ENCODE results near the gene CHL1. TPM values are rescaled to one million over a fixed set of nuclear protein-coding genes. Genes with fewer than 3 reads are reported as not detected.
"Not testable (repeated sequence)": the region's sequence is repeated elsewhere in the genome, so short reads cannot be mapped to it uniquely, and the experiment has no call there.

The CHL1 gene
- total RNA-seq, 1 experiment from 2014 or later, result not detected

DNA sequence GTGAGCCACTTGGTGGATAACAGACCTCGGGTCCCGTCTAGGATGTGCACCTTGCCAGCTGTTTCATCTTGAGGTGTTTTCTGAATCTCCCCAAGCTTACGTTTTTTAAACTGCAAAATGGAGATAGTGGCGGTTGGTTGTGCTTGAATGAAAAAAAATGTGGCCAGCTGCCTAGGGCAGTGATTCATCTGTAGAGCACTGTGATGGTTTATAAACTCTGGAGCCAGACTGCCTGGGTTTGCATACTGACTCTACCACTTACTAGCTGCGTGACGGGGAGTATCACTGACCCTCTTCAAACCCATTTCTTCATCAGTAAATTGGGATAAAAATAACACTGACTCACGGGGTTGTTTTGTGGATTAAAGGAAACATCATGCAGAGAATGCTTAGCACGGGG, 159.1 kb downstream of the CHL1 start:
- Histone ChIP-seq H3K27ac (no peak overlapping the region), H3K27me3 (no peaks in the 10 kb centered on the region), H3K4me1 (no peaks in the 10 kb centered on the region), H3K9me3 (replicated peaks) (no peaks in the 10 kb centered on the region), H3K4me3 (no peak overlapping the region), H3K36me3 (no peaks in the 10 kb centered on the region)
- DNase-seq, result no peak

DNA sequence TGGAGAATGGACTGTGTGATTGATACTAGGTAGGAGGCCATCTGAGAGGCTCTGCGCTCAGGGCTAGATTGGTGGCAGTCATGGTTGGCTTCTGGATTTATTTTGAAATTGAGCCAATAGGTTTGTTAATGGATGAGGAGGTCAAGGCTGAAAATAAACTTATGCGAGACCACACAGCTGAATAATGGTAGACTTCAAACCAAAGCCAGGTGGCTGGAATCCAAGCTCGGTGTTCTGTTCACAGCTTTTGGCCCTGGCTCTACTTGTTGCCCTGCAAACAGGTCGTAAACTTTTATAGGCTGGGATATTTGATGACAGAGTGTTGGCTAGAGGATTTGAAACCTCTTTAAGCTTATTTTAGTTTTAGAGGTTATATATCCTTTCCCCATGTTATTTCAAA, 160.4 kb downstream of the CHL1 start:
- DNase-seq, result no peak
- H3K27ac ChIP-seq, result no peak overlapping the region
- no peaks in the 10 kb centered on the region for H3K27me3 ChIP-seq
- H3K4me3 ChIP-seq, result no peak overlapping the region
- H3K9me3 ChIP-seq (replicated peaks), result no peaks in the 10 kb centered on the region
- H3K36me3 ChIP-seq, result no peaks in the 10 kb centered on the region
- H3K4me1 ChIP-seq, result no peaks in the 10 kb centered on the region

DNA sequence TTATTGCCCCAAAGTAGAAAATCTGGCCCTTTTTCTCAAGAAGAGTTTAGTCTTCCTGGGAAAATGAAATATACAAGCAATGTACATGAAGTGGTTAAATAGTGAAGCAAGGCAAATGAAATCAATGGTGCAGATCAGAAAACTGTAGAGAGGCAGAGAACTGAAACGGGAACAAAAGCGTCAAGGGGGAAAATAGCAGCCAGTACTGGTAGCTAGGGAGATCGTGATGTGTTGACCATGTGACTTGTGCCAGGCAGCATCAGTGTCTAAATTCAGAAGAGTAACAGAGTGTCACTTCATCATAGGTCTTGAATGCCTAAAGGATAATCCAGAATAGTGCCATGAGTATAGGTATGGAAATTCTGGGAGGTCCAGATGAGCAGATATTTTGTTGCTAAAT, 163.1 kb downstream of the CHL1 start:
- Histone ChIP-seq H3K27me3 (no peaks in the 10 kb centered on the region), H3K9me3 (replicated peaks) (no peaks in the 10 kb centered on the region), H3K4me3 (no peak overlapping the region), H3K36me3 (no peaks in the 10 kb centered on the region), H3K4me1 (no peaks in the 10 kb centered on the region), H3K27ac (no peak overlapping the region)
- DNase-seq, result no peak

DNA sequence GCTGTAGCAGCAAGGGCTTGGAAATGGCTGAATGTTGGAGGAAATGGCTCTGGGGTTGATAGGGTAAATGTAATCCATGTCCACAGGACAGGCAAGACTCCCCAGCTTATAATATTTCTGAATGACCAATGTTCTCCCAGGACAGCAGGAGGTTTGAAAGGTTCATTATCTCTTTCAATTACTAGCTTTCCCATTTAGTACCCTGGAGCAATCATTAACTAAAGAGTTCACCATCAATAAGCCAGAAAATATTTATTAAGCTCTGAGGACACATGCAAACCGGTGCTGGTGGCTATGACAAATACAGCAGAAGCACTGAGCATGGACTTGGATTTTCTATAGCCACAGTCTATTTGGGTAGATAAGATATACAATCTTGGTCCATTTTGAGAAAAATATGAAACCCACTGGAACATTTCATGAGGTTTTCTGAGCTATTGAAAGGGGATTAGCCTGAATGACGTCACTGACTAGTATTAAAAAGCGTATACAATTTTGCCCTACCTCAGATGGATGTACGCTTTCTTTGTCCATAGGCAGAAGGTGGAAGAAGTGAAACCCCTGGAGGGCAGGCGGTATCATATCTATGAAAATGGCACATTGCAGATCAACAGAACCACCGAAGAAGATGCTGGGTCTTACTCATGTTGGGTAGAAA, 166.2 kb downstream of the CHL1 start:
- Histone ChIP-seq H3K27me3 (no peaks in the 10 kb centered on the region), H3K4me3 (no peak overlapping the region), H3K27ac (no peak overlapping the region), H3K36me3 (no peaks in the 10 kb centered on the region), H3K4me1 (no peaks in the 10 kb centered on the region), H3K9me3 (replicated peaks) (no peaks in the 10 kb centered on the region)
- DNase-seq, result no peak

DNA sequence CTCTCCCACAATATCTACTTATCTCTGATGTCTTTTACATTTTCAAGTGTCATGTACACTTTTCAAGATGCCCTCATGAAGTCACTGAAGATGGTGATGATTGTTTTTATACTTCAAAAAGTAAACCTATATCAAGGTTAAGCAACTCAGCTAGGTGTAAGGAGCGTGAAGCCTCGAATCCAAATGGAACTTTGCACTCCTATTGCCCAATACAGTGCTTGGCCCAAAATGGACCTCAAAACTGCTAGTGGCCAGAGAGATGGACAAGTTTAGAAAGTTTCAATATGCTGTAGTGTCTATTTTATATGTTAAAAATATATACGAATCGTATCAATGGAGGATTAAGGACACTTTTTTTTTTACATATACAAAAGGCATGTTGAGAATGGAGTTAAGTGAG, 167.7 kb downstream of the CHL1 start:
- H3K9me3 ChIP-seq (replicated peaks), result no peaks in the 10 kb centered on the region
- no peaks in the 10 kb centered on the region for H3K4me1 ChIP-seq
- DNase-seq, result no peak
- H3K4me3 ChIP-seq, result no peak overlapping the region
- H3K36me3 ChIP-seq, result no peaks in the 10 kb centered on the region
- no peaks in the 10 kb centered on the region for H3K27me3 ChIP-seq
- no peak overlapping the region for H3K27ac ChIP-seq

DNA sequence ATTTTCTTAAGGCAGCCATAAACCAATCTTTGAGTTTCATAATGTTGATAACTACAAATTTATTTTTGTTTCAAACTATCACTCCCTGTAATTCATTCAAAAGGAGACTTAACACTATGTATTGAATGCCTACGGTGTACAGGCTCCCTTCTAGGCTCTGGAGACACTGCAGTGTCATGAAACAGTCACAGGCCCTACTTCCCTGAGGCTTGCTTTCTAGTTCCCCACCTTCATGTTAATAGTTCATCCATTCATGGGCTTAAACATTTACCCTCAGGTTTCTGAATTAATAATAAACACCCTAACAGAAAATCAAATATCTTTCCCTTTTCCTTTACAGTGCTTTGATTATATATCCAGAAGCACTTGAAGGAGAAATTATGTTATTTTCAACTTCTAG, 168.7 kb downstream of the CHL1 start:
- H3K4me1 ChIP-seq, result no peaks in the 10 kb centered on the region
- no peaks in the 10 kb centered on the region for H3K36me3 ChIP-seq
- no peak overlapping the region for H3K27ac ChIP-seq
- H3K4me3 ChIP-seq, result no peak overlapping the region
- H3K9me3 ChIP-seq (replicated peaks), result no peaks in the 10 kb centered on the region
- H3K27me3 ChIP-seq, result no peaks in the 10 kb centered on the region
- no peak for DNase-seq

DNA sequence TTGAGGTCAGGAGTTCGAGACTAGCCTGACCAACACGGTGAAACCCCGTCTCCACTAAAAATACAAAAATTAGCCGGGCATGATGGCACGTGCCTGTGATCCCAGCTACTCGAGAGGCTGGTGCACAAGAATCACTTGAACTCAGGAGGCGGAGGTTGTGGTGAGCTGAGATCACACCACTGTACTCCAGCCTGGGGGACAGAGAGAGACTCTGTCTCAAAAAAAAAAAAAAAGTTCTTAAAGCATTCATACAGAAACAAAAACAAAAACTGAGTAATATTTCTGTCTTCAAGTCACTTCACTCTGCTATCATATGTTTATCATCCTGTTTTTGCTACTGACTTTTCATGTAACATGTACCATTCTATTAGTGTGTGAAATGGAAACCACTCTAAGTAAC, 169.7 kb downstream of the CHL1 start:
- not testable (repeated sequence) for H3K36me3 ChIP-seq; H3K4me1 ChIP-seq; H3K9me3 ChIP-seq (replicated peaks); H3K4me3 ChIP-seq; H3K27ac ChIP-seq; H3K27me3 ChIP-seq; DNase-seq

DNA sequence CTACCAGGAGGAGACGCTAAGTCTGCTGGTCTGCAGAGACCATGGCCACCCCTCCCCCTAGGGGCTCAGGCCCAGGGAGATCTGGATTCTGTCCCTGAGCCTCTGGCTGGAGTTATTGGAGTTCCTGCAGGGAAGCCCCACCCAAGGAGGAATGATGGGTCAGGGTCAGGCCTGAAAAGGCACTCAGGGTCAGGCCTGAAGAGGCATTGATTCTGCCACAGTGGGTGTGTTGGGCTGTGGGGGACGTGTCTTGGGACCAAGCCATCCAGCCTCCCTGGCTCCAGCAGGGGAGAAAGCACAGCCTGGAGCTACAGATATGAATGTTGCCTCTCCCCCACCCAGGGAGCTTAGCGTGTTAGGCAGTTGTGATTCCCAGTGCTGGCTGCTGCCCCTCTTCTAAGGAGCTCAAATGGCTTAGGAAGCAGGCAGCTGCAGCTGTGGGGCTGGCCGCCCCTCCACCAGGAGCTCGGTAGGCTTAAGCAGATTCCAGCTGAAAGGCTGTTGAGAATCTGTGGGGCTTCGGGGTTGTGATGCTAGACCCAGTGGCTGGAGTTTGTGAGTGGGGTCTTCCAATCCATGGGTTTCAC, 176.7 kb downstream of the CHL1 start:
- peak; percentile 24 to 50 for DNase-seq
- Histone ChIP-seq H3K4me1 (no peaks in the 10 kb centered on the region), H3K27ac (no peak overlapping the region), H3K36me3 (no peaks in the 10 kb centered on the region), H3K27me3 (no peaks in the 10 kb centered on the region), H3K4me3 (no peak overlapping the region), H3K9me3 (replicated peaks) (no peaks in the 10 kb centered on the region)

DNA sequence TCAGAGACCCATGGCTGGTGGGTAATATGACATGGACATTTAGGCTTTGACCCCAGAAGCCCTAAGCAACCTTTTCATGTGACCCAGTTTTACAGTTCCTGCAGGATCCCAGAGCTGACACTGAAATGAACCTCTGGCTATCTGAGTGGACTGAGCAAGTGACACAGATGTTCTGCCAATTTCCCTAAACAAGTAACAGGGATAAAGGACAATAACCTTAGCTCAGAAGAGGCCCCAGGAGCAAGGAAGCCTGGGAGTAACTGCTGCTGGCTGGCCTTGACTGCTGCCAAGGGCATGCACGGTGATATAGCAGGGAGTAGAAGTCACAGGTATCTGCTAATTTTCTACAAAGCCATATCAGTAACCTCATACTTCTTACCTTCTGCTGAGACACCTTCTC, 177.9 kb downstream of the CHL1 start:
- no peak overlapping the region for H3K4me3 ChIP-seq
- no peaks in the 10 kb centered on the region for H3K27me3 ChIP-seq
- no peak for DNase-seq
- H3K27ac ChIP-seq, result no peak overlapping the region
- H3K36me3 ChIP-seq, result no peaks in the 10 kb centered on the region
- H3K4me1 ChIP-seq, result no peaks in the 10 kb centered on the region
- H3K9me3 ChIP-seq (replicated peaks), result no peaks in the 10 kb centered on the region

DNA sequence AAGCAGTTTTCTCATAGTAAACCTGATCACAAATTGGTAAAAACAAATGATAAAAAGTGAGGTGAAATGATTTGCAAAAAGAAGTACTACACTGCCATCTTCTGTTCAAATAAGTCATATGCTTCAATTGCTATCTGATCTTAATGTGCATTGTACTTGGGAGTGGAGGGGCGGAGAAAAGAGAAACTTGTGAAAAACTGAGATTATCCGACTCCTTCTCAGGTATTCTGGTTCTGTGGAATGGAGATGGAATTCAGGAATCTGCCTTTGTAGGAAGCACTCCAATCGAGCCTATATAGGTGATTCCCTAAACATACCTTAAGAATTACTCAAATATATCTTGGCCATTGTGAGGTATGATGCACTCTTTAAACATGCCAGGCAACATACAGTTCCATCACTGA, 180.6 kb downstream of the CHL1 start:
- H3K9me3 ChIP-seq (replicated peaks), result no peaks in the 10 kb centered on the region
- H3K36me3 ChIP-seq, result no peaks in the 10 kb centered on the region
- H3K27ac ChIP-seq, result no peak overlapping the region
- DNase-seq, result peak in 1 of 2 experiments; percentile 42
- no peaks in the 10 kb centered on the region for H3K27me3 ChIP-seq
- no peak overlapping the region for H3K4me3 ChIP-seq
- H3K4me1 ChIP-seq, result no peaks in the 10 kb centered on the region

DNA sequence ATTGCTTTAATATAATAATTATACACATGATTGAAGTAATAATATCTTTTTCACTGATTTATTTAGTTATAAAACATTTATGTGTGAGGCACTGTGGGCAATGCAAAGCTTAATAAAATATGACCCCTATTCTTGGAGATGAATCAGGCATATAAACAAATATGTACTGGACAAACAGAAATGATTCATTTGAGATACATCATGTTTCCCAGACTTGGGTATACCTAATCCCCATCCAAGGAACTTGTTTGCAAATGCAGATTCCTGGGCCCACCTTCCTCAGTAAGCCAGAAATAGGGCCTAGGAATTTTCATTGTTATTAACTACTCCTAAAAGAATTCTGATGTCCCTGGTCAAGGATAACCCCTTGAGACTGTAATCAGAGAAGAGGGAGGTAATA, 184.2 kb downstream of the CHL1 start:
- Histone ChIP-seq H3K4me1 (no peaks in the 10 kb centered on the region), H3K27ac (no peak overlapping the region), H3K4me3 (no peak overlapping the region), H3K9me3 (replicated peaks) (no peaks in the 10 kb centered on the region), H3K36me3 (no peaks in the 10 kb centered on the region), H3K27me3 (no peaks in the 10 kb centered on the region)
- DNase-seq, result no peak

DNA sequence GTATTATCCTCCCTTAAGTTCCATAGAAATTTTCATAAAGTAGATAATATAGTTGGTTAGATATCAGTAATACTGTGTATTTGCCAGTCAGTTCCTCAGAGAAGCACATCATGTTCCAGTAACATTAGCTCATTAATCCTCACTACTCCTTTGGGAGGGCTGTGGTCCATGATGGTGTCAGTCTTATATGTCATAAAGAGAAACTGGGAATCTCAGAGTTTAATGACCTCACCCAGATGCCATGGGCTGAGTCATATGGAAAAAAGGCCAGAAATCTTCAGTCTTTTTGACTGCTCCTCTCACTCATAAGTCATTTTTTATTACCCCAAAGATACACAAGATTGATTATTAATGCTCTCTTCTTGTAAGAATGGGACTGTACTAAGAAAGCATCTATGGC, 188.6 kb downstream of the CHL1 start:
- peak in 1 of 2 experiments; percentile 4 for DNase-seq

DNA sequence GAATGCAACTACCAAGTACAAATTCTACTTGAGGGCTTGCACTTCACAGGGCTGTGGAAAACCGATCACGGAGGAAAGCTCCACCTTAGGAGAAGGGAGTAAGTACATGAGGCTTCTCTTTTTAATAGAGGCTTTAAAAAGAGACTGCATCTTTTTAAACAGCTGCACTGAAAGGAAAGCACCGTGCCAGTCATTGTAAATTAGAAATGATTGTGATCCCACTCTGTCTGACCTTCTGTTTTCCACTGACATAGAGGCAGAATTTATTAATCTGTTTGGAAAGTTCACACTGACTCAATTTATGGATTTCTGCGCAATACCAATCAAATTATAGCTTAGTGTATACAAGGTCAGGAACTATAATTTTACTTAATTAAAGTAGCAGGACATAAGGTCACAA, 198.2 kb downstream of the CHL1 start:
- peaks cover 5% of the 10 kb centered on the region; the same call in 1 of the 2 replicates for H3K4me1 ChIP-seq
- H3K27me3 ChIP-seq, result no peaks in the 10 kb centered on the region
- H3K4me3 ChIP-seq, result no peak overlapping the region
- H3K36me3 ChIP-seq, result no peaks in the 10 kb centered on the region
- H3K27ac ChIP-seq, result no peak overlapping the region
- DNase-seq, result no peak
- H3K9me3 ChIP-seq (replicated peaks), result no peaks in the 10 kb centered on the region

More for the DNA sequence above, 188.6 kb downstream of the CHL1 start:
- H3K4me3 ChIP-seq, result no peak overlapping the region
- H3K27me3 ChIP-seq, result no peaks in the 10 kb centered on the region
- no peaks in the 10 kb centered on the region for H3K36me3 ChIP-seq
- no peaks in the 10 kb centered on the region for H3K9me3 ChIP-seq (replicated peaks)
- no peak overlapping the region for H3K27ac ChIP-seq
- no peaks in the 10 kb centered on the region for H3K4me1 ChIP-seq

DNA sequence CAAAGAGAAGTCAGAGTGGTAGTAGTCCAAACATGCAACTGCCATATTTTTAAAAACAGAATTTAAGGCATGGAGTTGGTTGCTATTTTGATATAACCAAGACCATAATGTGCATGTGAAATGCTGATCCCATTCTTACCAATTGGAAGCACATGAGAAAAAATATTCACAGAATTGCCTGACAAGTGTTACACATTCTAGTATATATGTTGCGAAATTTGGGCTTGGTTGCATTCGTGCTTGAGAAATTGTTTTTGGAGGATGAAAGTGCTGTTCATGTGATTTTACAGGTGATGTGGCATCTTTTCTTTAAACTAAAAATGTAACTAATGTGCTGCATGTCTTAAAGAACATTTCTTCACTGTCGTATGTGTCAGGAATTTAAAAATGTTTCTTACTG, 199.7 kb downstream of the CHL1 start:
- Histone ChIP-seq H3K27me3 (no peaks in the 10 kb centered on the region), H3K36me3 (no peaks in the 10 kb centered on the region), H3K9me3 (replicated peaks) (no peaks in the 10 kb centered on the region), H3K27ac (no peak overlapping the region), H3K4me3 (no peak overlapping the region), H3K4me1 (peaks cover 5% of the 10 kb centered on the region; the same call in 1 of the 2 replicates)
- no peak for DNase-seq

DNA sequence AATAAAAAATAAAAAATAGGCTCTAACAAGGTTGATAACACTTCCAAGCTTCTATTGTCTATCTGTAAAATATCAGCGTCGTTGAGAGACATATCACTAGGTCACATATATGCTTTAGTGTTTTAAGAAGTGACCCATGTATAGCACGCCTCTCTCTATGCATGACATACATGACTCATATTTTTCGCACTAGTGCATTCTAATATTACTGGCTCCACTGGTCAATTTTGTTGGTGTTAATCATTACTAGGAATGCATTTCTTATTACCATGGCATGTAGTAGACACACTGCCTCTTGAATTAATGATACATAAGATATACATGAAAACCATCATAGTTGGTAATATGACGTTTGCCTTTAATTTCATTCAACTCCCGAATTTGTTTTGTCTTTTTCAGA, 203.1 kb downstream of the CHL1 start:
- H3K27ac ChIP-seq, result no peak overlapping the region
- H3K4me3 ChIP-seq, result no peak overlapping the region
- DNase-seq, result no peak
- no peaks in the 10 kb centered on the region for H3K4me1 ChIP-seq
- no peaks in the 10 kb centered on the region for H3K9me3 ChIP-seq (replicated peaks)
- no peaks in the 10 kb centered on the region for H3K27me3 ChIP-seq
- no peaks in the 10 kb centered on the region for H3K36me3 ChIP-seq

DNA sequence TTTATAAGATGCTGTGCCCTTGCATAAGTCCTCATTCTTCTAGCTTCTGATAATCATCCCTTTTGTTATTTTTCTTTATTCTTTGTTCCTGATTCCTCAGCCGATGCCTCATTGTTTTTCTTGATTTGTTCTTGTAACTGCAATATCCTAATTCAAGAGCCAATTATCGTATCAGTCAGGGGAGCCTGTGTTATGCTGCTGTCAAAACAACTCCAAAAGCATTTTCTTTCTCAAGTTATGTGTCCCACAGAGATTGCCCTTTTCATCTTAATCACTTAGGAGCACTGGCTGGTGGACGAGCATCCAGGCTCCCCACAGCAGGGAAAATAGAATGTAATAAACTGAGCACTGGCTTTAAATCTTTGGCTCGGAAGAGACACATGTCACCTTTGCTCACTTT, 207.3 kb downstream of the CHL1 start:
- Histone ChIP-seq H3K27ac (no peak overlapping the region), H3K4me1 (no peaks in the 10 kb centered on the region), H3K36me3 (no peaks in the 10 kb centered on the region), H3K4me3 (no peak overlapping the region), H3K27me3 (no peaks in the 10 kb centered on the region), H3K9me3 (replicated peaks) (no peaks in the 10 kb centered on the region)
- no peak for DNase-seq
